Activated CD8-positive, alpha-beta memory T cell treated with anti-CD3 and anti-CD28 coated beads, Interleukin-2, amount 50 U/mL, for 4 hours (primary cell): ENCODE measurements around the gene TVP23C.
"Not testable (repeated sequence)": the region's sequence is repeated elsewhere in the genome, so short reads cannot be mapped to it uniquely, and the experiment has no call there.

Experiments used
- DNase-seq: peaks from one replicate; pipeline ENCODE4 v3.0.0-alpha.2; 2020

Gene TVP23C

GRCh38 chr17:15563375-15563857 lies at the start of gene TVP23C:
TVP23C (minus strand) TSS chr17:15563483; CDS start chr17:15563448, 35 bp downstream.
- DNase-seq: peak; percentile 58

- not testable (repeated sequence) for DNase-seq
Measured at GRCh38 chr17:15592960-15593359, 29.7 kb upstream of the TVP23C start.

- DNase-seq: not testable (repeated sequence)
Measured at GRCh38 chr17:15591986-15592385, 28.7 kb upstream of the TVP23C start.

GRCh38 chr17:15590844-15591243 lies 27.6 kb upstream of the TVP23C start:
- DNase-seq: not testable (repeated sequence)

GRCh38 chr17:15589544-15590536 lies 26.6 kb upstream of the TVP23C start:
- DNase-seq: peak; percentile 24

GRCh38 chr17:15588017-15588416 lies 24.7 kb upstream of the TVP23C start:
- not testable (repeated sequence) for DNase-seq

GRCh38 chr17:15583313-15583712 lies 20.0 kb upstream of the TVP23C start:
- DNase-seq: not testable (repeated sequence)

- DNase-seq: not testable (repeated sequence)
Measured at GRCh38 chr17:15581462-15581861, 18.2 kb upstream of the TVP23C start.

- not testable (repeated sequence) for DNase-seq
Measured at GRCh38 chr17:15576848-15577247, 13.6 kb upstream of the TVP23C start.

GRCh38 chr17:15574660-15575059 lies 11.4 kb upstream of the TVP23C start:
- not testable (repeated sequence) for DNase-seq

GRCh38 chr17:15573870-15574269 lies 10.6 kb upstream of the TVP23C start:
- DNase-seq: not testable (repeated sequence)

GRCh38 chr17:15562613-15563374 lies 489 bp downstream of the TVP23C start:
- DNase-seq: not testable (repeated sequence)

- DNase-seq: not testable (repeated sequence)
Measured at GRCh38 chr17:15561439-15561838, 1.8 kb downstream of the TVP23C start.

GRCh38 chr17:15558403-15559105 lies 4.7 kb downstream of the TVP23C start:
- DNase-seq: not testable (repeated sequence)

- DNase-seq: not testable (repeated sequence)
Measured at GRCh38 chr17:15557334-15557832, 5.9 kb downstream of the TVP23C start.

- not testable (repeated sequence) for DNase-seq
Measured at GRCh38 chr17:15552932-15553331, 10.4 kb downstream of the TVP23C start.

- not testable (repeated sequence) for DNase-seq
Measured at GRCh38 chr17:15549552-15549951, 13.7 kb downstream of the TVP23C start.

- DNase-seq: not testable (repeated sequence)
Measured at GRCh38 chr17:15546604-15547003, 16.7 kb downstream of the TVP23C start.

- DNase-seq: not testable (repeated sequence)
Measured at GRCh38 chr17:15540371-15541219, 22.7 kb downstream of the TVP23C start.

- not testable (repeated sequence) for DNase-seq
Measured at GRCh38 chr17:15533122-15533521, 30.2 kb downstream of the TVP23C start.
